ENCODE results near the gene TSEN15.

DNA sequence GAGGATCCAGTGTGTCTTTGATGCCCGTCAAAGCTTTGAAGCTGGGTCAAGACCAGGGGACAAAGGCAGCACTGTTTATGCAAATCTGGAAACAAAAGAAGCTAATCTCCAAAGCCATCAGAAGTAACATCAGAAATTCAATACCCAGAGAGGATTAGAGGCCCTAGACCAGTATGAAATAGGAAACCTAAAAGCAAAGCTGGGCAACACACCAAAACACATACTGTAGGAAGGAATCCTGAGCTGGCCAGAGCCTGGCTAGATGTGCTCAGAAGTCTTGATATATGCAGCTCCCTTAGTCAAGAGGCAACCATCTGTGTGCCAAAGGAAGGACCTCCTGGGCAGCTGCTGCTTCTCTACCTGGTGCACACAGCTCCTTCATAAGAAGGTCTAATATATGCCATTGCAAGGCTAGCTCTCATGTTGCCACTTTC, 26.3 kb upstream of the TSEN15 start:
- TF ChIP-seq, protein P1, sequence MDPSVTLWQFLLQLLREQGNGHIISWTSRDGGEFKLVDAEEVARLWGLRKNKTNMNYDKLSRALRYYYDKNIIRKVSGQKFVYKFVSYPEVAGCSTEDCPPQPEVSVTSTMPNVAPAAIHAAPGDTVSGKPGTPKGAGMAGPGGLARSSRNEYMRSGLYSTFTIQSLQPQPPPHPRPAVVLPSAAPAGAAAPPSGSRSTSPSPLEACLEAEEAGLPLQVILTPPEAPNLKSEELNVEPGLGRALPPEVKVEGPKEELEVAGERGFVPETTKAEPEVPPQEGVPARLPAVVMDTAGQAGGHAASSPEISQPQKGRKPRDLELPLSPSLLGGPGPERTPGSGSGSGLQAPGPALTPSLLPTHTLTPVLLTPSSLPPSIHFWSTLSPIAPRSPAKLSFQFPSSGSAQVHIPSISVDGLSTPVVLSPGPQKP (IDR thresholded peaks at IDR 0.05; ENCODE audit: low read depth, low read length), result no peak
- TF ChIP-seq CEBPB (IDR thresholded peaks at IDR 0.05; ENCODE audit: borderline replicate concordance in 1 of 2, low read depth in 2 of 2, low read length in 2 of 2) (no peak), ZNF207 (IDR thresholded peaks at IDR 0.05; ENCODE audit: borderline replicate concordance) (no peak), POLR2A (IDR thresholded peaks at IDR 0.05; ENCODE audit: low read depth, low read length) (no peak), TARDBP (IDR thresholded peaks at IDR 0.05; ENCODE audit: borderline replicate concordance) (no peak), SRF (IDR thresholded peaks at IDR 0.05; ENCODE audit: low read depth in 2 of 2, low read length in 2 of 2) (no peak)
